ENCODE data around the gene RAB3A. TPM values are rescaled to one million over a fixed set of nuclear protein-coding genes. Genes with fewer than 3 reads are reported as not detected.

The RAB3A gene
- total RNA-seq, 1 donor from 2014 or later: 3.2 TPM

DNA sequence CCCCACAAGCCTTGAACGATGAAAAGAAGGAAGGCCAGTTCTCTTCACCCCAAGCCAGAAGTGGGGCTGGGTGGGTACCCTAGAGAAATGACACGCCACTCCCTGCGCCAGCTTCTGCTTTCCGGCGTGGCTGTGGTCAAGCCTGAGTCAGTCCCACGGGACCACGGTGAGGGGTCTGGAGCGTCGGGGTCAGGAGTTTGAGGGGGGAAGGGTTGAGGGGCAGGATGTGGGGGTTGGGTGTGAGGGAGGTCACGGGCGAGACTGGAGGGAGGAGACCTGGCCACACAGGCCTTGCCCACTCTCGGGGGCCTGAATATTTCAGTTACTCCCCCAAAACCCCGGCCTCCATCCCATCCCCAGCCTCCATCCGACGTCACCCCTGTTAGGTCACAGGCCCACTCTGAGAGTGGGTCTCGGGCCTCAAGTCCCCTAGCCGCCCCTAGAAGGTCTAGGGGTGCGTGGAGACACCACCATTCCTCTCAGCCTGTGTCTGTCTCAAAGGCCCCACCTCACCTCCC, 30.7 kb downstream of the RAB3A start:
- H3K4me3 Mint-ChIP-seq (ENCODE audit: unreplicated experiment): peak overlapping the region; percentile 79
- no peak for DNase-seq (ENCODE audit: extremely low spot score, unreplicated experiment)

DNA sequence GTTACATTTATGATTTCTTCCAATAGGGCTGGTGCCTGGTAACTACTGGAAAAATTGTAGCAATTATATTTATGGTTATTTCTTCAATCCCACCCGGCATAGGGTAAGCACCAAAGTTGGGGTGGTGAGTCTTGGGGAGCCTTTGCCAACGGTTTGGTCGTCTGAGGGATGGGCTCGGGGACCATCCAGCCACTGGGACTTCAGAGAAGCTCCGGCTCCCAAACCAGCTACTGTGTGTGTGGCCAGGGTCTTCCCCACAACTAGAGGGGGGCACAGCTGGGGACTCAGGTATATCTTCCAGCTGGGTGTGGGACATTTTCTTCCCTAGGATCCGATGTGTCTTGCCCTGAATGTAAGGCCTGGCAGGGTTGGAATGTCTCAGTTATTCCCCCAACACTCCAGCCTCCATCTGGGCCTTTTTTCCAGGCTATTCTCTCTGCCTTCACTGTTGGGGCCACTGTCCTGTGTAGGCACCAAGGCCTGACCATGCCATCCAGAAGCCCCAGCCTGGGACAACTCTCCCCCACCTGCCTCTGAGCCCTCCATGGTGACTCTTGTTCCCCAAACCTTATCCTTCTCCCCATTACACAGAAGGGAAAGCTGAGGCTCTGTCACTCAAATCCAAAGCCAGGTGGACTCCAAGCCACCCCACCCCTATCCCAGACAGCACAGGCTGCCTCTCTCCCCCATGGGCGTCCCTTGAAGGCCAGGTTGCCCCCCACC, 31.4 kb downstream of the RAB3A start:
- no peak for DNase-seq (ENCODE audit: extremely low spot score, unreplicated experiment)
- Mint-ChIP-seq H3K27ac (ENCODE audit: unreplicated experiment) (no peak overlapping the region), H3K4me3 (ENCODE audit: unreplicated experiment) (peak overlapping the region; percentile 50), H3K9me3 (ENCODE audit: unreplicated experiment) (no peaks in the 10 kb centered on the region), H3K36me3 (ENCODE audit: unreplicated experiment) (peaks cover 14% of the 10 kb centered on the region), H3K4me1 (ENCODE audit: unreplicated experiment) (peaks cover 16% of the 10 kb centered on the region), H3K27me3 (ENCODE audit: unreplicated experiment) (peaks cover 8% of the 10 kb centered on the region)
- TF ChIP-seq, protein P1, sequence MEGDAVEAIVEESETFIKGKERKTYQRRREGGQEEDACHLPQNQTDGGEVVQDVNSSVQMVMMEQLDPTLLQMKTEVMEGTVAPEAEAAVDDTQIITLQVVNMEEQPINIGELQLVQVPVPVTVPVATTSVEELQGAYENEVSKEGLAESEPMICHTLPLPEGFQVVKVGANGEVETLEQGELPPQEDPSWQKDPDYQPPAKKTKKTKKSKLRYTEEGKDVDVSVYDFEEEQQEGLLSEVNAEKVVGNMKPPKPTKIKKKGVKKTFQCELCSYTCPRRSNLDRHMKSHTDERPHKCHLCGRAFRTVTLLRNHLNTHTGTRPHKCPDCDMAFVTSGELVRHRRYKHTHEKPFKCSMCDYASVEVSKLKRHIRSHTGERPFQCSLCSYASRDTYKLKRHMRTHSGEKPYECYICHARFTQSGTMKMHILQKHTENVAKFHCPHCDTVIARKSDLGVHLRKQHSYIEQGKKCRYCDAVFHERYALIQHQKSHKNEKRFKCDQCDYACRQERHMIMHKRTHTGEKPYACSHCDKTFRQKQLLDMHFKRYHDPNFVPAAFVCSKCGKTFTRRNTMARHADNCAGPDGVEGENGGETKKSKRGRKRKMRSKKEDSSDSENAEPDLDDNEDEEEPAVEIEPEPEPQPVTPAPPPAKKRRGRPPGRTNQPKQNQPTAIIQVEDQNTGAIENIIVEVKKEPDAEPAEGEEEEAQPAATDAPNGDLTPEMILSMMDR (IDR thresholded peaks at IDR 0.05): no peak

More for the DNA sequence above, 30.7 kb downstream of the RAB3A start:
- Mint-ChIP-seq H3K36me3 (ENCODE audit: unreplicated experiment) (peaks cover 11% of the 10 kb centered on the region), H3K27ac (ENCODE audit: unreplicated experiment) (no peak overlapping the region), H3K9me3 (ENCODE audit: unreplicated experiment) (no peaks in the 10 kb centered on the region), H3K4me1 (ENCODE audit: unreplicated experiment) (peaks cover 16% of the 10 kb centered on the region), H3K27me3 (ENCODE audit: unreplicated experiment) (peaks cover 8% of the 10 kb centered on the region)
- TF ChIP-seq, protein P1 (IDR thresholded peaks at IDR 0.05): no peak

DNA sequence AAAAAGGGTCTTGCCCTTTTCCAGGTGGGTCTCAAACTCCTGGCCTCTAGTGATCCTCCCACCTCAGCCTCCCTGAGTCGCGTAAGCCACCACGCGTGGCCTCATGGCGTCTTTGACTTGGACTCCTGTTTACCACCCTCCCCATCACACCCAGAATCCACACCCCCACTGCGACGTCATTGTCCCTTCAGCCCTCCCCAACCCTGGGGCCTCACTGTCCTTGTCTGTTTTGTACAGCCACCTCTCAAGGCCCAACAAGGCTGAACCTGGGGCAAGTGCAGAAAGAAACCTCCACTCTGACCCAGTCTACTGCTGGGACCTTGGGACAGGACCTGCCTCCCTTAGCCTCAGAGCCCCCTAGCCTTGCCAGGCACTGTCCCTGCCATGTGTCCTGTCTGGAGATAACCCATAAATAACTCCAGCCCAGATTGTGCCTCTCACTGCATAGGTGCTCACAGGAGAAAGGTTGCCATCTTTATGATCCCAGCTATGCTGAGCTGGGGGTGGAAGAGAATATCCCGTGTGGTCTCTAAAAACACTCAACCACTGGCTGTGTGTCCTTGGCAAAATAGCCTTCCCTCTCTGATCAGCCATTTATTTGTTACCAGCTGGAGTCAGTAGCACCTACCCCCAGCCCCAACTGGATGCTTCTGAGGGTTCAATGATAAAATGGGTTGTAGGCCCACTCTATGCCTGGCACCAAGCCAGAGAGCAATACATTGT, 32.1 kb downstream of the RAB3A start:
- peaks cover 16% of the 10 kb centered on the region for H3K4me1 Mint-ChIP-seq (ENCODE audit: unreplicated experiment)
- H3K9me3 Mint-ChIP-seq (ENCODE audit: unreplicated experiment): no peaks in the 10 kb centered on the region
- DNase-seq (ENCODE audit: extremely low spot score, unreplicated experiment): no peak
- TF ChIP-seq, protein P1 (IDR thresholded peaks at IDR 0.05): no peak
- no peak overlapping the region for H3K27ac Mint-ChIP-seq (ENCODE audit: unreplicated experiment)
- H3K4me3 Mint-ChIP-seq (ENCODE audit: unreplicated experiment): no peak overlapping the region
- peaks cover 15% of the 10 kb centered on the region for H3K36me3 Mint-ChIP-seq (ENCODE audit: unreplicated experiment)
- H3K27me3 Mint-ChIP-seq (ENCODE audit: unreplicated experiment): peaks cover 5% of the 10 kb centered on the region

DNA sequence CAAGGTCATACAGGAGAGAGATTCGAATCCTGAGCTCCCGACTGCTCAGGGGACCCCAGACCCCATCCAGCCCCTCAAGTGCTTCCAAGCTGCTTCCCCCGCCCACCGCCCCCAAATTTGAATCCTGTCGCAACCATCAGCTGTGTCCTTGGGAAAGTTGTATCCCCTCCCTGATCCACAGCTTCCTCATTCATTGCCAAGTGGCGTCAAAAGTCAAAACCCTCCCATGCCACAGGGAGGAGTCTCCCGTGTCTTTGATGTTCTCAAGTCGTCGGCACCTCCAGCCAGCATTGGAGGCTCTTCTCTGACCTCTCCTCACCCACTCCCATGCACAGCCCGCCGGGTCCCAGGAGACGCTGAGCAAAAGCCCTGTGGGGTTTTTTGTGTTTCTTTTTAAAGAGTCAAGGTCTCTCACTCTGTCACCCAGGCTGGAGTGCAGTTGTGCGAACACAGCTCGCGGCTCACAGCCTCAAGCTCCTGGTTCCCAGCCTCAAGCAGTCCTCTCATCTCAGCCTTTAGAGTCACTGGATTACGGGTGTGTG, 33.1 kb downstream of the RAB3A start:
- H3K9me3 Mint-ChIP-seq (ENCODE audit: unreplicated experiment): no peaks in the 10 kb centered on the region
- no peak overlapping the region for H3K27ac Mint-ChIP-seq (ENCODE audit: unreplicated experiment)
- DNase-seq (ENCODE audit: extremely low spot score, unreplicated experiment): no peak
- H3K36me3 Mint-ChIP-seq (ENCODE audit: unreplicated experiment): peaks cover 20% of the 10 kb centered on the region
- peaks cover 16% of the 10 kb centered on the region for H3K4me1 Mint-ChIP-seq (ENCODE audit: unreplicated experiment)
- H3K27me3 Mint-ChIP-seq (ENCODE audit: unreplicated experiment): peaks cover 2% of the 10 kb centered on the region
- TF ChIP-seq, protein P1 (IDR thresholded peaks at IDR 0.05): no peak
- H3K4me3 Mint-ChIP-seq (ENCODE audit: unreplicated experiment): no peak overlapping the region

All from osteocyte (in vitro differentiated cells).